ENCODE measurements around the gene NNAT.
"Not testable (repeated sequence)": the region's sequence is repeated elsewhere in the genome, so short reads cannot be mapped to it uniquely, and the experiment has no call there.

NNAT gene

DNA sequence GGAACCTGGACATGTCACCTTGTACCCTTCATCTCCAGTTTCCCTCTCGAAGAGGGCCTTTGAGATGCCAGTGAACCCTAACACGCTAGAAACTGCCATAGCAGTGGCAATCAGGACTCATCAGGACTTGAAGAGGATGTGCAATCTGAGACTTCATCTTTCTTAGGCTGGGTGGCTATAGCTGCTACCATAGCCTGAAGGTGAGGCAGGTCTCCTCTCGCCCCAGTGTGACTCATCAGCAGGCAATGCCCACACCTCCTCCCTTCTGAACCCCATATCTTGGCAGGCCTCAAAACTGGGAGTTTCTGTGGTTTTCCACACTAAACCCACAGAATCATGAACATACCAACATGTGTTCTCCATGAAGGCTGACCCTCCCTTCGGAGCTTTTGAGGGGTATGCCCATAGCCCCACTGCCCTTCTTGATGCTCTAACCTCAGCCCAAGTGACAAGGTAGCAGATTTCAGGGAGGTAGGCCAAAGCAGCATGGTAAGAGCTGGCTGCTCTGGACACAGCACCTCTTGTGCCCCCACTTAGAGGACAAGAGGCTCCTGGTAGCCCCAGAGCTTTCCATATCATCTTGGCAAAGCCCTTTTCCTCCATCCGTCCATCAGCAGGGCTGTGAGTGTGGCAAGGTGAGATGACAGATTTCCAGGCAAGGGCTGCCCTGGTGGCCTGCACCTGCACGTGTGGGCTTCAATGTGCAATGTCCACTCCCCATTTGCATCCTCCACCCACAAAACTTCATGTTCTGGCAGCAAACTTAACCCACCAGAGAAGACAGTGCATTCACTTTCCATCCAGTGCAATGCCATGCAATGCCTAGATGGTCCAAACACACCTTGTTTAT is 4.0 kb downstream of the NNAT start:
- no peak for DNase-seq (ENCODE audit: low read depth)

DNA sequence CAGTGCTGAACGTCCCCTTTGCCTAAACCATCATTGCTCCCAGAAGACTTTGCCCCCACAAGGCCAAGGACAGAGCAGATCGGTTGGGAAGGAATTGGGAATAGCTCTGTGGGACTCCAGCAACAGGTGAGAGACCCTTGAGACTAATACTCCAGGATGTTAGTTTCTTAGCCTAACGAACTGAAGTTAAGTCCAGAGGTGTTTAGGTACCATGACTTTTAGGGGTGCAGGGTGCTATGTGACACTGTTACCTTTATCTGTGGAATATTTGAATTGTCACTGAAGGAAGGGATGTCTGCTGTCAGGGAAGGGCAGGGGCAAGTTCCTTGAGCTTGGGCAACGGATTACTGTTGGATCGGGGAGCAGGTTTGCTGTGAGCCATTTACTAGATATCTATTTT is 4.8 kb downstream of the NNAT start:
- no peak for DNase-seq (ENCODE audit: low read depth)

DNA sequence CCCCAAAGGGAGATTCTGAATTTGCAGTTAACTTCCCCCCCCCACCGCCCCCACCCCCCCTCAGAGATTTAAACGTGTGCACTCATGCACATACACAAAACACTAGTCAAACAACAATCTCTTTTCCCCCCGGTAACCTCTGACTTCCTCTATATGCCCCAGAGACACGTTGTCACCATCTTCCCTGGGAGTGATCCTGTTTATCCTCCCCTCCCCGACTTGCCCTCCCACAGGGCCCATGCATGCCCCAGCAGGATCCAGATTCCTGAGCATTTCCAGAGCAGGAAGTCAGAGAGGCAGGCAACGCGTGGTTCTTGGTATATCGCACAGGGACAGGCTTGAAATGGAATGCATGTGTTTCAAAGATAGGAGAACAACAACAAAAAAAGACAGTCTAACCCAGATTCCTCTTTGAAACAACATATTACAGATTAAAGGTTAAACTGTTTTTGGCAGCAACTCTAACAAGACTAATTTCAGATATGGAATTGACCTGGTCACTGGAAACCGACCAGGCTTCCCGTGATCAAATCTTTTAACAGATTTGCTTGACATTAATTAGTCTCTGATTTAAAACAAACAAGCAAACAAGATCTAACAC is 5.3 kb downstream of the NNAT start:
- DNase-seq (ENCODE audit: low read depth) = no peak

DNA sequence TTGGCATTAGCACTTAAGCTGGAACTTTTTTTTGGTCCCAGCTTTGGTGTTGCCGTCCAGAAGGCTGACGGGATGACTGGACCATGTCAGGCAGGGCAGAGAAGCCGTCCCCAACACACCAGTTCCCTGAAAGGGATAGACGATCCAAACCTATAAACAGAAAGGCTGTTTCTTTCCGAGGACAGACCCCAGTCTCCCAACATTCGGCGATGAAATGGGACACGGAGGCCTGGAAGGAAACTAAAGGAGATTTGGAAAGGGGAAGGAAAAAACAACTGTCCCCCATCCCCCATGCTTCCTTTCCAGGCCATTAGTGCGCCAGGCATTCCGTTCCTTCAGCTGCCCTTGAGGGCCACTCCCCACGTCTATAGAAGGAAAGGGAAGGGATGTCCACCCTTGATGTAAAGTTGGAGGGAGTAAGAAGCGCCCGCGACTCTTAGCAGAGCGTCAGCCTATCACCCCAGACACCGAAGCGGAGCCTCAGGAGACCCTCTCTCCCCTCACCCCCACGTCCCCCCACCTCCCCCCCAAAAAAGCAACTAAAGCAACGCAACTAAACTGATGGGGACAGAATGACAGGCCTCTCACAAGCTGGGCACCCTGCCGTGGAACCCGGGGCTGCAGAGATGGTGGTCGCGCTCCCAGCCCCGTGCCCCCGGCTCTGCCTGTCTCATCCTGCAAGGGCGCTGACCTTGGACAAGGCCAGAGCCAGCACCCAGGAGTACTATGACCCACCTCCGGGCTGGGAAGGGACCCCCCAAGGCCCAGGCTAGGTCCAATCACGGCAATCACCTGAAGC is 6.0 kb downstream of the NNAT start:
- DNase-seq (ENCODE audit: low read depth) = no peak

DNA sequence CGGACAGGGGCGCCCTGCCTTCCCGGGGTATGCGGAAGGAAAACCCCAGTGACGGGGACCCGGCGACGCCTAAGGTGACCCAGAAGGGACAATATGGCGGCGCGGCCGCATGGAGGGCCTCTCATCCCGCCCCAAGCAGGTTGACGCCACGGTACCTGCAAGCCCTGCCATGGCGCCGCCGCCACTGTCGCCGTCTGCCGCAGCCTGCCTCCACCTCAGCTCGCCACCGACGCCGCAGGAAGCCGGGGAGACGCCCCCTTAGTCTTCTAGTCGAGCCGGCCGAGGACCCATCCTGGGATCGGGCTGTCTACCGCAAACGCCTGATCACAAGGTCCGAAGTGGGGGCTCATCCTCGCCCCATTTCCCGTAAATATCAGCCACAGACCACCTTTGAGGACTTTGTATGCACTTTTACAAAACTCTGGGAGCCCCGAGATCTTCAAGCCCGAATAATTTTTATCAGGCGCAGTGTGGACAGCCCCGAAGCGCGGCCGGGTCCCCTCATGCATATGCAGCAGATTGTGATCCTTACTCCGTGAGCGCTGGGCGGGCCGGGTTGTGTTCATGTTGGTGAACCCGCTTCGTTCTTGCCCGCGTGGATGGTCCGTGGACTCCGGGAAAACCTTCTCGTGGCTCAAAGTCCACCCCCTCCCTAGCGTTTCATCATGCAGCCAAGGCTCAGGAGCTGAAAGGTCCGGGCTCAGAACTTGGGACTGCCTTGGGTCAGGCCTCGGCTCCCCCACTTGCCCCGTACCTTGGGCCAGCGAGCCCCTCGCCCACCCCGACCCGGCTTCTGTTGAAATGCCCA is 6.8 kb downstream of the NNAT start, which contains the start of gene BLCAP:
BLCAP (minus strand) TSS at position 239 of the 808 bp plus-strand sequence. CDS start 8,702 bp downstream, outside the sequence.
- DNase-seq (ENCODE audit: low read depth) = peak; percentile 90

DNA sequence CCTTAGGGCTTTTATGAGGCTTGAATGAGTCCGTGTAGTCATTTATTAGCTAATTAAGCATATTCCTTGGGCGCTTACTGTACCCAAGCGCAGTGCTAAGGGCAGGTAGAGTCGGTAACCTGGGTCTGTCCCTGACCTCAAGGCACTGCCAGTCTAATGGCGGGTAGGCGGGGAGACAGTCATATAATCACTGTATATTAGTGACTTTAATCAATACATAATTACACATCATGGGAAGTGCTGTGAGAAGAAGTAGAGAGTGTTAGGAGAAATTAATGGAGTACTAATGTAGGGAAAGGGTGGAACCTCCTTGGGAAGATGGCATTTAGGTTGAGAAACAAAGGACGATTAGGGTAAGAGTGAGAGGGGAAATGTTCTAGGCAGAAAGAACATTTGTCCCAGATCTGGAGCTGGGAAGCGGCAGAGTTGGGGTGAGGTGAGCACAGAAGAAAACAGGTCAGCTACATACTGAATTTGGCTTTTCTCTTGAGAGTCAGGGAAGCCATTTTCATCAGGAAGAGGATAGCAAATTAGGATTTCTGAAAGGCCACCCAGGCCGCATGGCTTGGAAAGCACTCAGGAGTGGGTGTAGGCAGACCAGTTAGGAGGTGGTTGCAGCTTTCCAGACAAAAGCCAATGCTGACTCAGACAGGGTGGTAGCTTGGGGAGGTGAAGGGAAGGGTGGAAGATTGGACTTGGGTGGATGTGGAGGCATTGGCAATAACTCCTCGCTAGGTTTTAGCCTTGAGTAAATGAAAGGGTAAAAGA is 7.6 kb downstream of the NNAT start:
- DNase-seq (ENCODE audit: low read depth) = no peak

DNA sequence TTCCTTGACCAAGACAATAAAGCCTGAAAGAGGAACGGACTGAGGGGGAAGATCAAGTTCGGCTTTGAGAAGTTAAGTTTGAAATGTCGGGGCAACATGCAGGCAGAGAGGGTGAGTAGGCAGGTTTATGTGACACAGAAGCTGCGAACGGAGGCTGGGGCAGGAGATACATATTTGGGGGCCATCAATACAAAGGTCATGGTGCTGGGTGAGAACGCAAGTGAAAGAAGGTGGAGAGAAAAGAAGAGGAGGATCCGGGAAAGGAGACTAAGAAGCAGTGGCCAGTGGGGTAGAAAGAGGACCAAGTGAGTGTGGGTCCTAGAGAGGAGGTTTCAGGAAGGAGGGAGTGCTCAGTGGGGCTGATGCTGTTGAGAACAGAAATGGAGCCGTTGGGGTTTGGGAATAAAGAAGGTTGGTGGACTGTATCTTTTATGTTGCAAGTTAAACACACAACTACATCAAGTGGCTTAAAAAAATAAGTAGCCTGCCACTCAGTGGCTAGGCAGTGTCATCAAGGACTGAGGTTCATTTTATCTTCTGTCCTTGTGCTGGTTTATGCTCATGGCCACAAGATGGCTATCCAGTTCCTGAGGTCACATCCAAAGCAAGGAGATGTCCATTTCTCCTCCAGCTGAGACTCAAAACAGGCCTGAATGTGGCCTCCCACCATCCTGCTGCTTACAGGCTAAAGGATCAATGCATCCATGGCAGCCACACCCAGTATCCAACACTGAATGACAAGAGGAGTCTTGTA is 8.3 kb downstream of the NNAT start:
- DNase-seq (ENCODE audit: low read depth) = no peak

DNA sequence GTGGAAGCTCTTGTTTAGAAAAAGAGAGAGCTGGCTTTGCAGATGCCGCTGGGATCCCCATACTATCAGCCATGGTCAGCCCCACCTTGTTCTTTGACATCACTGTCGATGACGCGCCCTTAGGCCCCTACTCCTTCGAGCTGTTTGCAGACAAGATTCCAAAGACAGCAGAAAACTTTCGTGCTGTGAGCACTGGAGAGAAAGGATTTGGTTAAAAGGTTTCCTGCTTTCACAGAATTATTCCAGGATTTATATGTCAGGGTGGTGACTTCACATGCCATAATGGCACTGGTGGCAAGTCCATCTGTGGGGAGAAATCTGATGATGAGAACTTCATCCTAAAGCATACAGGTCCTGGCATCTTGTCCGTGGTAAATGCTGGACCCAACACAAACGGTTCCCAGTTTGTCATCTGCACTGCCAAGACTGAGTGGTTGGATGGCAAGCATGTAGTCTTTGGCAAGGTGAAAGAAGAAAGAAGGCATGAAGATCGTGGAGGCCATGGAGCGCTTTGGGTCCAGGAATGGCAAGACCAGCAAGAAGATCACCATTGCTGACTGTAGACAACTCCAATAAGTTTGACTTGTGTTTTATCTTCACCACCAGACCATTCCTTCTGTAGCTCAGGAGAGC is 9.0 kb downstream of the NNAT start:
- no peak for DNase-seq (ENCODE audit: low read depth)

DNA sequence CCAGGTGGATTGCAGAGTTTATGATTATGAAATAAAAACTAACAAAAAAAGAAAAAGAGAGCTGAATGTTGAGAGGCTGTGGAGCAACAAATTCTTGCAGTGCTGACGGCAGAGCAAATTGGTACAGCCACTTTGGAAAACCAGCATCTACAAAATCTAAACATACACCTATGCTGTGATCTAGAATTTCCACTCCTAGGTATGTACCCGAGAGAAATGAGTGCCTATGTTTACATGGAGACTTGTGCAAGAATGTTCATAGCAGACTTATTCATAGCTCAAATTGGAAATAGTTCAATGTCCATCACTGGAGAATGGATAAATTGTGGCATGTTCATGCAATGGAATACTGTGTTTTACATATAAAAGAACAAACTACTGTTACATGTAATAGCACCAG is 9.6 kb downstream of the NNAT start:
- DNase-seq (ENCODE audit: low read depth) = no peak

DNA sequence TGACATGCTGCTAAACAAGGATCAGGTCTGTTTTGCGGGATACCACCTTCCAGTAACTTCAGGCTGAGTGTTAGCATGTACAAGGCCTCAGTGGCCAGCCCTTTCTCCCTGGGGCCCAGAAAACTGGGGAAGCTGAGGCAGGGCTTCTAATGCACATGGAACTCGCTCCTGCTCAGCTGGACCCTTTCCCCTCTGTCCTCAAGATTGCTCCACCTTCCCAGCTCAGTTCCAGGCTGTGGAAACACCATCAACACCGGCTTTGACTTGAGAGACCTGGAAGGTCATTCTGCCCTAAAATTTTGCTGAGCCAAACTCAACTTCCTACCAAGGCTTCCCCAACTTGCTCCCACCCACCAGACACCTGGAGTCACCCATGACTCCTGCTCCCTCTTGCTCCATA is 10.8 kb downstream of the NNAT start:
- no peak for DNase-seq (ENCODE audit: low read depth)

DNA sequence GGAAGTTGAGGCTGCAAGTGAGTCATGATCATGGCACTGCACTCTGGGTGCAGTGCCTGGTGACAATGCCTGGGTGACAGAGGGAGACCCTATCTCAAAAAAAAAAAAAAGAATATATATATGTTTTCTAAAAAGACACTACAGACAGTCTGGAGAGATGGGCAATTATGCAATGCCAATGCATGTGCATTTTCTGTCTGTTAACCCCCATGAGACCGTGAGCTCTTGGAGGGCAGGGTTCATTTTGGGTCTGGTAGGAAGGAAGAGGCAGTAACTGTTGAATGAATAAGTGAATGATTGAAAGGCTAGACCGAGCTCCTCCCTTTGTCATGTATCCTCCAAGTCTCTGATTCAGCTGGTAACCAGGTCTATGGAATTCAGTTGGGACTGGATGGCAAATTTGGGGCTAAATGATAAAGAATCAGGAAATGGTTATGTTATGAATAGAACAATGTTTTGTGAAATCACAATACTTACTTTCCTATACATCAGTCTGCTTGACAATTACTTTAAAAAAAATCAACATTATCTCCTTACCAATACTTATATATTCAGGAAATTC is 12.2 kb downstream of the NNAT start:
- DNase-seq (ENCODE audit: low read depth) = no peak

DNA sequence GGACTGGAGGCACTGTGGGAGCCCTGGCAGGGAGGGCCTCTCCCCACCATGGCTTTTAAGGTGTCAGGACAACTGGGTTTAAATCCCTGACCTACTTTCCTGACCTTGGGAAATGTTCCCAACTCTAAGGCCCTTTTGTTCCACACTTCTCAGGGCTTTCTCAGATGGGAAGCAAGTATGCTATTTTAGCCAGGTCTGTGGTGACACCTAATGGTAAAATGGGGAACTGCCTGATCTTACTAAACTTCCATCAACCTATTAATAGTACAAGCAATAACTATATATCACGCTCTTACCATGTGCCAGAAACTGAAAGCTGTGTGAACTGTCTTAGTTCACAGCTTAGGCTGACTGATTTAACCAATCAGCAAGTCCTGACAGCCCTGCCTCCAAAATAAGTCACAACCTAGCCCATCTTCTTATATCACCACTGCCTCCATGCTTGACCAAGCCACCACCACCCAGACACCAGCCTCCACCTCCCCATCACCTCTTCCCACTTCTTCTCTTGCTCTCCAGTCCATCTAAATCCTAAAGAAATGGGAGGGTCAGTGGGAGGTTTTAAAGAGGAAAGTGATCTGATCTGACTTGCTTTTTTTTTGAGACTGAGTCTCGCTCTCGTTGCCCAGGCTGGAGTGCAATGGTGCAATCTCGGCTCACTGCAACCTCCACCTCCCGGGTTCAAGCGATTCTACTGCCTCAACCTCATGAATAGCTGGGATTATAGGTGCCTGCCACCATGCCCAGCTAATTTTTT is 13.5 kb downstream of the NNAT start:
- no peak for DNase-seq (ENCODE audit: low read depth)

DNA sequence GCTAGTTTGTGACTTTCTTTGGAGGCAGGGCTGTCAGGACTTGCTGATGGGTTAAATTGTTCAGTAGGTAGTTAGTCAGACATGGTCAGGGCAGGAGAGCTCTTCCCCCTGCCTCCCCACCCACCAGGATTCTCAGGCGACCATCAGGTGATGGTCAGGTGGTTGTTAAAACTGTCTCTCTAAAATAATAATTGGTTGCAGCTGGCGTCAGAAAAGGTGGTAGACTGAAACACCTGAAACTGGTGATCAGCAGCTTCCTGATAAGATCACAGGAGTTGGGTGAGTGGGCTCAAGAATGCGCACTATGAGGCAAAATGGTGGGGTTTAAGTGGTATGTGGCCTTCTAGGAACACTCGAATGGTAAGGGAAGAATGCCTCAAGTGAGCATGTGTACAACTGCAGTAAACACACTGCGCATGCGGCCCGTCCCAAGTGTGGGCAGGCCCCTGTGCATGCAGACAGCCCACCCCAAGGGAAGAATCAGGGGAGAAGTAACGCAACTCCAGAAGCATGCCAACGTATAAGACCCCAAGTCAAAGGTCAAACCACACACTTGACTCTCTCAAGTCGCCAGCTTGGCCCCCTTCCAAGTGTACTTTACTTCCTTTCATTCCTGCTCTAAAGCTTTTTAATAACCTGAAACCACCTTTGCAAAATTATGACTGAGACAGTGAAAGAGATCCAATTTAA is 14.5 kb downstream of the NNAT start:
- DNase-seq (ENCODE audit: low read depth) = no peak

DNA sequence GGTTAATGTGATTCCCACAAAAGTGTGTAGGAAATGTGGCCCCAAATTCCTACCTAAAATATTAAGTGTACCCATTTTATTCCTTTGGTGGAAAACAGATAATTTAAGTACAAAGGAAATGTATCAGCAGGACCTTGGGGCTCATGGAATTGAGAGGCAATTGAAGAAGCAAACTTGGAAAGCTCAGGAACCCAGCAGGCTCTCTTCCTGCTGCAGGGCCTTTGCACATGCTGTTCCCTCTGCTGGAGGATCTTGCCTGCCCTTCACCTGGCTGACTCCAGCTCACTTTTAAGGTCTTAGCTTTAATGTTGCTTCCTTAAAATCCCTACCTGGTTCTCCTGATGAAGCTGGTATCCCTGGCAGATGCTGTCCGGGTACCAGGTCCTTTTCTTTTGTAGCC is 16.5 kb downstream of the NNAT start:
- no peak for DNase-seq (ENCODE audit: low read depth)

DNA sequence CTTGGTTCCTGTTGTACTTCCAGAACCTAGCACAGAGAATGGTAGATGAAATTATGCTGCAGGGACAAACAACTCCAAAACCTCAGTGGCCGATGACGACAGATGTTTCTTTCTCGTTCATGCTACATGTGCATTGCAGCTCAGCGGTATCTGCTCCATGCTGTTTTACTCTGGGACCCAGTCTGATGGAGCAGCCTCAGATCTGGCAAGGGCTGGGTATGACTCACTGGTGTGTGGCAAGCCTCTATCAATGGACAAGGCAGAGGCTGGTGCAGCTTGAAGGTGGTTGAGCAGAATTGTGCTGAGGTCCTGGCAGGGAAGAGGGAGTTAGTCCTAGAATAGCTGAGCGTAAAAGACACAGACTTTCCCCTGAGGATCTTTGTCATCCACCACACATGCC is 17.0 kb downstream of the NNAT start:
- no peak for DNase-seq (ENCODE audit: low read depth)

DNA sequence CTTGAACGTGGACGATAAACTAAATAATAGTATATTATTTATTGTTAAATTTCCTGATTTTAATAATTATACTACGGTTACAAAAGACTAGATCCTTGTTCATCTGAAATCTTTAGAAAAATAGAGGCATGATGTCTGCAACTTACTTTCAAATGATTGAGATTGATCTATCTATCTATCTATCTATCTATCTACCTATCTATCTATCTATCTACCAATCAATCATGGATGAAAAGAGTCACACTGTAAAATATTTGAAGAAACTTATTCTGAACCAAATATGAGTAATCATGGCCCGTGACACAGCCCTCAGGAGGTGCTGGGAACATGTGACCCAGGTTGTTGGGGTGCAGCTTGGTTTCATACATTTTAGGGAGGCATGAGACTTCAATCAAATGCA is 18.4 kb downstream of the NNAT start:
- no peak for DNase-seq (ENCODE audit: low read depth)

DNA sequence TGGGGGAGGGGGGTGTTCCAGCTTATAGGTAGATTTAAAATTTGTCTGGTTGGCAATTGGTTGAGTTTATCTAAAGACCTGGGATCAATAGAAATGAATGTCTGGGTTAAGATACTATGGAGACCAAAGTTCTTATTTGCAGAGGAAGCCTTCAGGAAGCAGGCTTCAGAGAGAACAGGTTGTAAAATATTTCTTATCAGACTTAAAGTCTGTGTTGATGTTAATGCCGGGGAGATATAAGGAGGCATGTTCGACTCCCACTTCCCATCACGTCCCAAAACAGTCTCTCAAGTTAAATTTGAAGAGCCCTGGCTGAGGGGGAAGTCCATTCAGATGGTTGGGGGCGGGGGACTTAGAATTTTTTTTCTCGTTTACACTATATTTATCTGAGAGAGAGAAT is 19.0 kb downstream of the NNAT start:
- DNase-seq (ENCODE audit: low read depth) = no peak

DNA sequence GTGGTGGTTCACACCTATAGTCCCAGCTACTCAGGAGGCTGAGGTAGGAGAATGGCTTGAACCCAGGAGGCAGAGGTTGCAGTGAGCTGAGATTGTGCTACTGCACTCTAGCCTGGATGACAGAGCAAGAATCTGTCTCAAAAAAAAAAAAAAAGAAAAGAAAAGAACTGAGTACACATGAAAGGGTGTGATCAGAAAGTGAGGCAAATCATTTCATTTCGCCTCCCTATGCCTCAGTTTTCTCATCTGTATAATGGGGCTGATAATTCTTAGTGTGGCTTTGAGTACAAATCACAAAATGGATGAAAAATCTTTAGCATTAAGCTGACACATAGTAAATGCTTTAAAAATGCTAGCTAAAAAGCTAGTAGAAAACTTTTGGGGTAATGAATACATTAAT is 19.8 kb downstream of the NNAT start:
- DNase-seq (ENCODE audit: low read depth) = not testable (repeated sequence)
